AG08395 (cell line): Measurements from ENCODE around the gene SHISA7.

Experiments
- DNase-seq: peaks from one replicate; pipeline ENCODE4 v3.0.0; 2012; ENCODE audit warnings: mixed read lengths, low spot score

The SHISA7 gene

GRCh38 chr19:55443045-55443823 is at the start of gene SHISA7:
TSS of gene SHISA7 (minus strand) at chr19:55443300. CDS start at chr19:55442863, 437 bp downstream.
- DNase-seq = no peak

GRCh38 chr19:55492362-55492944 is 49.4 kb upstream of the SHISA7 start:
- no peak for DNase-seq

GRCh38 chr19:55491546-55492360 is 48.7 kb upstream of the SHISA7 start:
- no peak for DNase-seq

GRCh38 chr19:55490478-55491432 is 47.7 kb upstream of the SHISA7 start:
- no peak for DNase-seq

- no peak for DNase-seq
Observed at GRCh38 chr19:55489711-55490477, 46.8 kb upstream of the SHISA7 start.

- DNase-seq = peak; percentile 44
Observed at GRCh38 chr19:55488986-55489710, 46.0 kb upstream of the SHISA7 start.

GRCh38 chr19:55487924-55488687 is 45.0 kb upstream of the SHISA7 start, which contains the start of gene SSC5D:
TSS of gene SSC5D (plus strand) at chr19:55488436. CDS start at chr19:55488590, 154 bp downstream.
- DNase-seq = peak; percentile 66

- peak; percentile 95 for DNase-seq
Observed at GRCh38 chr19:55486971-55487923, 44.1 kb upstream of the SHISA7 start.

GRCh38 chr19:55486043-55486970 is 43.2 kb upstream of the SHISA7 start:
- no peak for DNase-seq

- no peak for DNase-seq
Observed at GRCh38 chr19:55485439-55486011, 42.4 kb upstream of the SHISA7 start.

- DNase-seq = peak; percentile 87
Observed at GRCh38 chr19:55484593-55485438, 41.7 kb upstream of the SHISA7 start, which contains the start of gene NAT14. TSS of gene NAT14 (plus strand) at chr19:55485188. CDS start at chr19:55485709, 521 bp downstream.

- DNase-seq = no peak
Observed at GRCh38 chr19:55483706-55484592, 40.8 kb upstream of the SHISA7 start.

GRCh38 chr19:55482967-55483705 is 40.0 kb upstream of the SHISA7 start:
- DNase-seq = no peak
